Measurements from ENCODE around the gene CLEC2D. TPM values are rescaled to one million over a fixed set of nuclear protein-coding genes. Genes with fewer than 3 reads are reported as not detected.
"Not testable (repeated sequence)": the region's sequence is repeated elsewhere in the genome, so short reads cannot be mapped to it uniquely, and the experiment has no call there.

Gene CLEC2D
- total RNA-seq, 2 experiments from 2014 or later: 176 to 184 TPM

DNA sequence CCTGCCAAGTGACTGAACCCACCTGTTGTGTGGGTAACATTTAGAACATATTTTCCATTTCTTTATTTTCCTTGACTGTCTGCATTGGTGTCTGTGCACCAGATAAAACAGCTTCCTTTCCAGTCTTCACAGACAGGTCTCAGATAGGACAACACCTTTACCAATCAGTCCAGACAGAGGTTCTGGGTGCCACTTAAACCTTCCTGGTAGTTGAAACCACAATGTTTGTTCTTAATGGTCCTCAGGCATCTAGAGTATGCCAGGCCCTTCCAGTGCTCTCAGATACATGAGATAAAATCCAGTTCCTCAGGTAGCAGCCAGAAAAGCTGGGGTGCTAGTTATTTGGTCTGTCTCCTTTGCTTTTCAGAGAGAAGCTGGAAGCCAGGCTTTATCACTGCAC is 7.0 kb upstream of the CLEC2D start:
- Mint-ChIP-seq H3K36me3 (ENCODE audit: low read depth) (peaks cover 85% of the 10 kb centered on the region), H3K27me3 (ENCODE audit: low read depth) (no peaks in the 10 kb centered on the region), H3K4me3 (no peak overlapping the region), H3K9me3 (peaks cover 18% of the 10 kb centered on the region), H3K4me1 (ENCODE audit: low read depth) (peaks cover 90% of the 10 kb centered on the region), H3K27ac (peak overlapping the region; percentile 86)
- CTCF ChIA-PET: interaction anchor here (1.0 to 2.0 kb wide), 2 partner anchors 9 to 80 kb away, joined by 3 to 6 read pairs; no protein-coding TSS in a partner anchor
- no peak for DNase-seq
- intact Hi-C loops (cut with micrococcal nuclease): loop anchor here (10.0 kb wide), 2 partner anchors 552 to 668 kb away; partner anchors contain the start of gene GABARAPL1

- peak overlapping the region; percentile 90 for H3K4me3 Mint-ChIP-seq
- CTCF ChIA-PET: interaction anchor here (0.7 to 2.7 kb wide), 10 partner anchors 11 to 130 kb away, joined by 3 to 15 read pairs (median 6); partner anchors contain the start of gene CD69
- H3K9me3 Mint-ChIP-seq: no peaks in the 10 kb centered on the region
- H3K27me3 Mint-ChIP-seq (ENCODE audit: low read depth): no peaks in the 10 kb centered on the region
- intact Hi-C loops (cut with micrococcal nuclease): loop anchor here (1.0 to 10.0 kb wide), 6 partner anchors 11 to 673 kb away; partner anchors contain the start of gene GABARAPL1
- peaks cover 56% of the 10 kb centered on the region for H3K4me1 Mint-ChIP-seq (ENCODE audit: low read depth)
- H3K36me3 Mint-ChIP-seq (ENCODE audit: low read depth): peaks cover 80% of the 10 kb centered on the region
- peak overlapping the region; percentile 97 for H3K27ac Mint-ChIP-seq
- DNase-seq: peak; percentile 50
These were observed 1.9 kb upstream of the CLEC2D start for GRCh38 chr12:9667403-9668160.

- Mint-ChIP-seq H3K4me1 (ENCODE audit: low read depth) (peaks cover 47% of the 10 kb centered on the region), H3K36me3 (ENCODE audit: low read depth) (peaks cover 82% of the 10 kb centered on the region)
These were observed 1.1 kb upstream of the CLEC2D start for GRCh38 chr12:9668161-9669018.

DNA sequence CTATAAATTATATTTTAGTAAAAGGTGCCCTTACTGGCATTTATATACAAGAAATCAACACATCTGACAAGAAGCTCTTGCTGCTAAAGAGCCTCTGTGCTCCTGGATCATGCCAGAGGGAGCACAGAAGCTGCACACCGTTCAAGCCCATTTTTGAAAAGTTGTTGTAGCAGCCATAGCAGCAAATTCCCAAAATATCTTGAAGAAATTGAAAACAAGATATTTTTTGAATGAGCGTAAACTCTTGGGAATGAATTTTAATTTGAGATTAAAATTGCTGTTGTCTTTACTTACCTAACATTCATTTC is 540 bp upstream of the CLEC2D start:
- Mint-ChIP-seq H3K4me3 (peak overlapping the region; percentile 90), H3K27ac (peak overlapping the region; percentile 97), H3K4me1 (ENCODE audit: low read depth) (peaks cover 44% of the 10 kb centered on the region), H3K9me3 (no peaks in the 10 kb centered on the region), H3K27me3 (ENCODE audit: low read depth) (no peaks in the 10 kb centered on the region), H3K36me3 (ENCODE audit: low read depth) (peaks cover 85% of the 10 kb centered on the region)
- CTCF ChIA-PET: interaction anchor here (0.6 to 2.5 kb wide), 11 partner anchors 13 to 475 kb away, joined by 3 to 10 read pairs (median 4); partner anchors contain the start of gene CD69
- intact Hi-C loops (cut with micrococcal nuclease): loop anchor here (1.0 to 10.0 kb wide), 3 partner anchors 92 to 674 kb away; partner anchors contain the start of gene GABARAPL1
- DNase-seq: no peak

More at GRCh38 chr12:9668161-9669018, 1.1 kb upstream of the CLEC2D start:
- CTCF ChIA-PET: interaction anchor here (0.7 to 2.5 kb wide), 10 partner anchors 12 to 92 kb away, joined by 3 to 10 read pairs (median 4); partner anchors contain the start of gene CD69
- intact Hi-C loops (cut with micrococcal nuclease): loop anchor here (1.0 to 10.0 kb wide), 3 partner anchors 93 to 674 kb away; partner anchors contain the start of gene GABARAPL1
- H3K27me3 Mint-ChIP-seq (ENCODE audit: low read depth): no peaks in the 10 kb centered on the region
- no peak for DNase-seq
- peak overlapping the region; percentile 97 for H3K27ac Mint-ChIP-seq
- no peaks in the 10 kb centered on the region for H3K9me3 Mint-ChIP-seq
- H3K4me3 Mint-ChIP-seq: peak overlapping the region; percentile 90

GRCh38 chr12:9672340-9672739 is 2.8 kb downstream of the CLEC2D start:
- CTCF ChIA-PET: interaction anchor here (1.6 kb wide), 1 partner anchor 37 kb away, joined by 5 read pairs; no protein-coding TSS in a partner anchor
- DNase-seq; H3K27me3 Mint-ChIP-seq (ENCODE audit: low read depth); H3K9me3 Mint-ChIP-seq; intact Hi-C loops (cut with micrococcal nuclease): not testable (repeated sequence)
- peaks cover 88% of the 10 kb centered on the region for H3K36me3 Mint-ChIP-seq (ENCODE audit: low read depth)
- H3K4me1 Mint-ChIP-seq (ENCODE audit: low read depth): peaks cover 36% of the 10 kb centered on the region
- peak overlapping the region; percentile 97 for H3K27ac Mint-ChIP-seq
- H3K4me3 Mint-ChIP-seq: peak overlapping the region; percentile 90

- DNase-seq: peak; percentile 84
- Mint-ChIP-seq H3K36me3 (ENCODE audit: low read depth) (peaks cover 88% of the 10 kb centered on the region), H3K27me3 (ENCODE audit: low read depth) (no peaks in the 10 kb centered on the region), H3K4me3 (peak overlapping the region; percentile 90), H3K27ac (peak overlapping the region; percentile 97), H3K9me3 (no peaks in the 10 kb centered on the region), H3K4me1 (ENCODE audit: low read depth) (peaks cover 35% of the 10 kb centered on the region)
- CTCF ChIA-PET: interaction anchor here (1.0 to 1.6 kb wide), 5 partner anchors 10 to 191 kb away, joined by 3 to 6 read pairs (median 3); no protein-coding TSS in a partner anchor
- intact Hi-C loops (cut with micrococcal nuclease): loop anchor here (1.0 to 2.0 kb wide), 2 partner anchors 35 to 63 kb away; no protein-coding TSS in a partner anchor
These were observed 4.1 kb downstream of the CLEC2D start for GRCh38 chr12:9673404-9674225.

- peak overlapping the region; percentile 97 for H3K27ac Mint-ChIP-seq
- peak; percentile 68 for DNase-seq
- intact Hi-C loops (cut with micrococcal nuclease): loop anchor here (2.0 kb wide), 1 partner anchor 63 kb away; no protein-coding TSS in a partner anchor
- no peaks in the 10 kb centered on the region for H3K27me3 Mint-ChIP-seq (ENCODE audit: low read depth)
- peak overlapping the region; percentile 90 for H3K4me3 Mint-ChIP-seq
- CTCF ChIA-PET: interaction anchor here (1.0 to 1.4 kb wide), 4 partner anchors 10 to 190 kb away, joined by 3 to 6 read pairs (median 3); no protein-coding TSS in a partner anchor
- no peaks in the 10 kb centered on the region for H3K9me3 Mint-ChIP-seq
- peaks cover 36% of the 10 kb centered on the region for H3K4me1 Mint-ChIP-seq (ENCODE audit: low read depth)
- H3K36me3 Mint-ChIP-seq (ENCODE audit: low read depth): peaks cover 89% of the 10 kb centered on the region
These were observed 4.7 kb downstream of the CLEC2D start for GRCh38 chr12:9674226-9674590.

DNA sequence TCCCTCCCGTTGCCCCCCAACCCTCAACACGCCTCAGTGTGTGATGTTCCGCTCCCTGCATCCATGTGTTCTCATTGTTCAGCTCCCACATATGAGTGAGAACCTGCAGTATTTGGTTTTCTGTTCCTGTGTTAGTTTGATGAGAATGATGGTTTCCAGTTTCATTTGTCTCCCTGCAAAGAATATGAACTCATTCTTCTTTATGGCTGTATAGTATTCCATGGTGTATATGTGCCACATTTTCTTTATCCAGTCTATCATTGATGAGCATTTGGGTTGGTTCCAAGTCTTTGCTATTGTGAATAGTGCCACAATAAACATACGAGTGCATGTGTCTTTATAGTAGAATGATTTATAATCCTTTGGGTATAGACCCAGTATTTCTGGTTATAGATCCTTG is 13.0 kb downstream of the CLEC2D start:
- intact Hi-C loops (cut with micrococcal nuclease): loop anchor here (5.0 kb wide), 1 partner anchor 35 kb away; no protein-coding TSS in a partner anchor
- H3K27ac Mint-ChIP-seq: peak overlapping the region; percentile 77
- peaks cover 88% of the 10 kb centered on the region for H3K36me3 Mint-ChIP-seq (ENCODE audit: low read depth)
- H3K4me1 Mint-ChIP-seq (ENCODE audit: low read depth): peaks cover 80% of the 10 kb centered on the region
- H3K27me3 Mint-ChIP-seq (ENCODE audit: low read depth); H3K4me3 Mint-ChIP-seq; DNase-seq: not testable (repeated sequence)
- H3K9me3 Mint-ChIP-seq: peaks cover 28% of the 10 kb centered on the region
- CTCF ChIA-PET: interaction anchor here (0.7 to 3.1 kb wide), 6 partner anchors 17 to 72 kb away, joined by 3 to 18 read pairs (median 4); no protein-coding TSS in a partner anchor

- Mint-ChIP-seq H3K36me3 (ENCODE audit: low read depth) (peaks cover 86% of the 10 kb centered on the region), H3K4me3 (peak overlapping the region; percentile 19), H3K27ac (peak overlapping the region; percentile 77), H3K4me1 (ENCODE audit: low read depth) (peaks cover 78% of the 10 kb centered on the region), H3K9me3 (peaks cover 28% of the 10 kb centered on the region)
- CTCF ChIA-PET: interaction anchor here (3.1 kb wide), 1 partner anchor 25 kb away, joined by 18 read pairs; no protein-coding TSS in a partner anchor
- not testable (repeated sequence) for DNase-seq; H3K27me3 Mint-ChIP-seq (ENCODE audit: low read depth)
- intact Hi-C loops (cut with micrococcal nuclease): loop anchor here (5.0 kb wide), 1 partner anchor 36 kb away; no protein-coding TSS in a partner anchor
These were observed 13.4 kb downstream of the CLEC2D start for GRCh38 chr12:9682949-9683348.

DNA sequence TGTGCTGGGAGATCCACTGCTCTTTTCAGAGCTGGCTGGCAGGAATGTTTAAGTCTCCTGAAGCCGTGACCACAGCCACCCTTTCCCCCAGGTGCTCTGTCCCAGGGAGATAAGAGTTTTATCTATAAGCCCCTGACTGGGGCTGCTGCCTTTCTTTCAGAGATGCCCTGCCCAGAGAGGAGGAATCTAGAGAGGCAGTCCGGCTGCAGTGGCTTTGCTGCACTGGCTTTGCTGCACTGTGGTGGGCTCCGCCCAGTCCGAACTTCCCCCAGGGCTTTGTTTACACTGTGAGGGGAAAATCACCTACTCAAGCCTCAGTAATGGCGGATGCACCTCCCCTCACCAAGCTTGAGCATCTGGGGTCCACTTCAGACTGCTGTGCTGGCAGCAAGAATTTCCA is 15.9 kb downstream of the CLEC2D start:
- Mint-ChIP-seq H3K27ac (peak overlapping the region; percentile 77), H3K36me3 (ENCODE audit: low read depth) (peaks cover 89% of the 10 kb centered on the region), H3K4me1 (ENCODE audit: low read depth) (peaks cover 76% of the 10 kb centered on the region), H3K9me3 (peaks cover 24% of the 10 kb centered on the region)
- H3K27me3 Mint-ChIP-seq (ENCODE audit: low read depth); H3K4me3 Mint-ChIP-seq; intact Hi-C loops (cut with micrococcal nuclease): not testable (repeated sequence)
- peak; percentile 18 for DNase-seq
- CTCF ChIA-PET: interaction anchor here (0.6 kb wide), 1 partner anchor 22 kb away, joined by 3 read pairs; no protein-coding TSS in a partner anchor

DNA sequence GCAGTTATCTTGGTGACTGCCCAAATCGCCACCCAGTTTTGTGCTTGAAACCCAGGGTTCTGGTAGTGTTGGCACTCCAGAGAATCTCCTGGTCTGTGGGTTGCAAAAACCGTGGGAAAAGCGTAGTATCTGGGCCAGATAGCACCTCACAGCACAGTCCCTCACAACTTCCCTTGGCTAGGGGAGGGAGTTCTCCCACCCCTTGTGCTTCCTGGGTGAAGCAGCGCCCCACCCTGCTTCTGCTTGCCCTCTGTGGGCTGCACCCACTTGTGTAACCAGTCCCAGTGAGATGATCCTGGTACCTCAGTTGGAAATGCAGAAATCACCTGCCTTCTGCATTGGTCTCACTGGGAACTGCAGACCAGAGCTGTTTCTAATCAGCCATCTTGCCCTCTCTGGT is 16.4 kb downstream of the CLEC2D start:
- intact Hi-C loops (cut with micrococcal nuclease): no loop called here

More for the DNA sequence above, 16.4 kb downstream of the CLEC2D start:
- Mint-ChIP-seq H3K27ac (peak overlapping the region; percentile 77), H3K27me3 (ENCODE audit: low read depth) (no peaks in the 10 kb centered on the region), H3K4me1 (ENCODE audit: low read depth) (peaks cover 75% of the 10 kb centered on the region), H3K4me3 (no peak overlapping the region), H3K9me3 (peaks cover 22% of the 10 kb centered on the region), H3K36me3 (ENCODE audit: low read depth) (peaks cover 89% of the 10 kb centered on the region)
- CTCF ChIA-PET: interaction anchor here (1.9 to 2.9 kb wide), 2 partner anchors 8 to 52 kb away, joined by 4 to 15 read pairs; no protein-coding TSS in a partner anchor
- DNase-seq: no peak

Measured in activated naive CD4-positive, alpha-beta T cell treated with anti-CD3 and anti-CD28 coated beads for 36 hours (primary cell).